Activated CD8-positive, alpha-beta T cell treated with anti-CD3 and anti-CD28 coated beads for 36 hours (primary cell): ENCODE results near the gene B3GNT5. TPM values are rescaled to one million over a fixed set of nuclear protein-coding genes. Genes with fewer than 3 reads are reported as not detected.

Source experiments
- ATAC-seq: fragments of 200-7000 bp; cut with Tn5 transposase; one replicate; pipeline ENCODE4 v1.10.0; 2021; ENCODE audit warnings: mild to moderate bottlenecking, moderate library complexity
- CTCF ChIA-PET: fragments of 350-600 bp; sonication (Branson Sonifier 250); formaldehyde crosslinking; loops from one replicate; lab custom pipeline; 2021; ENCODE audit warnings: antibody characterized with exemption; lab: Charles Lee
- POLR2A ChIA-PET: fragments of 350-600 bp; sonication (Branson Sonifier 250); formaldehyde crosslinking; loops from one replicate; lab custom pipeline; 2021; ENCODE audit warnings: antibody characterized with exemption; lab: Charles Lee
- DNase-seq: peaks from one replicate; pipeline ENCODE4 v3.0.0-alpha.2; 2020
- H3K27ac Mint-ChIP-seq: one replicate; pipeline ENCODE4 v1.8.0; 2021; ENCODE audit warnings: mild to moderate bottlenecking, mixed read lengths
- H3K27me3 Mint-ChIP-seq: one replicate; pipeline ENCODE4 v1.8.0; 2021; ENCODE audit warnings: mixed read lengths
- H3K36me3 Mint-ChIP-seq: one replicate; pipeline ENCODE4 v1.8.0; 2021; ENCODE audit warnings: low read depth, mixed read lengths
- H3K4me1 Mint-ChIP-seq: one replicate; pipeline ENCODE4 v1.8.0; 2021; ENCODE audit warnings: low read depth, mixed read lengths
- H3K4me3 Mint-ChIP-seq: one replicate; pipeline ENCODE4 v1.8.0; 2021; ENCODE audit warnings: mild to moderate bottlenecking, moderate library complexity, mixed read lengths
- H3K9me3 Mint-ChIP-seq: one replicate; pipeline ENCODE4 v1.8.0; 2021; ENCODE audit warnings: mixed read lengths
- intact Hi-C: fragments of 100-400 bp; cut with micrococcal nuclease; formaldehyde crosslinking; loops from one replicate; pipeline ENCODE4 v1.10.0; 2022
- total RNA-seq, 2 experiments: library from RNA; stranded (reverse); gene quantifications; one replicate each; pipeline ENCODE4 v1.2.3, GENCODE V29; 2021
- TF ChIP-seq, protein P1 (sequence below): fragments of 200-600 bp; IDR thresholded peaks from one replicate; pipeline ENCODE4 v1.8.0; 2022; ENCODE audit warnings: antibody characterized with exemption, mild to moderate bottlenecking

B3GNT5 gene
- total RNA-seq, 2 experiments from 2014 or later: 25.8 to 26.1 TPM

DNA sequence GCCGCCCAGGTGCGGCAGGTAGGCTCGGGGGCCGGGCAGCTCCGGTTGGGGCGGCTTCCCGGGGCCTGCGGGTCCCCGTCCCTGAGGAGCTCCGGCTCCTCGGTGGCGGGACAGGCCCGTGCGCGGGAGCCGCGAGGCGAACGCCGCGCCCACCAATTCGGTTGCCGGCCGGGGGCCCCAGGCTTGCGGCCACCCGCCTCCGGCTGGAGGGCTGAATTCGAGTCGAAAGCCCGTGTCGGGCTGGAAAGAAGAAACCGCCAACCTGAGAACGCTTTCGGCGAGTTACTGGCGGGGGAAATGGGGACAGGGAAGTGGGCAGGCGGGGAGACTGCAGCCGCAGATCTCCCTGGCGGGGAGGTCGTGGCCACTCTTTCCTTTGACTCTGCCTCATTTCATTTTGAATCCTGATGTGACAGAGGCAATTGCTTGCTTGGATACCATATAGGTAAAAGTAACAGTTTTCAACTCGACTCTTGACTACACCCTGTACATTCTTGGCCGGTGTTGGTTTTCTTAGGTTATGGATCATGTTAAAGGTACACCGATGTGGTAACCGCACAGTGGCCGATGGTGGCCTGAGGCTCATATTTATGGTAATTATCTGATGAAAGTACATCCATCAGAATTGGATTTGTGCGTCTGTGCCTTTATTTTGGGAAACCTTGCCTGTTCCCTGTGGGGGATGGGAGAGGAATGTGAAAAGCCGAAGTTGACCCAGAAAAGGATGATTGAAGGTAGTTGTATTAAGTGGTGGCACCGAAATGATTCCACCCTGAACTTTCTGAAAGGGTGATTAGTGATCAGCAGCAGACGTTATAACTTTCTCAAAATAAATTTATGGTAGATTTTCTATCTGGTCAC, 1.7 kb downstream of the B3GNT5 start:
- TF ChIP-seq, protein P1, sequence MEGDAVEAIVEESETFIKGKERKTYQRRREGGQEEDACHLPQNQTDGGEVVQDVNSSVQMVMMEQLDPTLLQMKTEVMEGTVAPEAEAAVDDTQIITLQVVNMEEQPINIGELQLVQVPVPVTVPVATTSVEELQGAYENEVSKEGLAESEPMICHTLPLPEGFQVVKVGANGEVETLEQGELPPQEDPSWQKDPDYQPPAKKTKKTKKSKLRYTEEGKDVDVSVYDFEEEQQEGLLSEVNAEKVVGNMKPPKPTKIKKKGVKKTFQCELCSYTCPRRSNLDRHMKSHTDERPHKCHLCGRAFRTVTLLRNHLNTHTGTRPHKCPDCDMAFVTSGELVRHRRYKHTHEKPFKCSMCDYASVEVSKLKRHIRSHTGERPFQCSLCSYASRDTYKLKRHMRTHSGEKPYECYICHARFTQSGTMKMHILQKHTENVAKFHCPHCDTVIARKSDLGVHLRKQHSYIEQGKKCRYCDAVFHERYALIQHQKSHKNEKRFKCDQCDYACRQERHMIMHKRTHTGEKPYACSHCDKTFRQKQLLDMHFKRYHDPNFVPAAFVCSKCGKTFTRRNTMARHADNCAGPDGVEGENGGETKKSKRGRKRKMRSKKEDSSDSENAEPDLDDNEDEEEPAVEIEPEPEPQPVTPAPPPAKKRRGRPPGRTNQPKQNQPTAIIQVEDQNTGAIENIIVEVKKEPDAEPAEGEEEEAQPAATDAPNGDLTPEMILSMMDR: no peak
- peak overlapping the region; percentile 84 for H3K4me3 Mint-ChIP-seq
- CTCF ChIA-PET: interaction anchor here (1.9 to 4.2 kb wide), 3 partner anchors 69 to 130 kb away, joined by 7 to 27 read pairs (median 20); no protein-coding TSS in a partner anchor
- ATAC-seq (peak; percentile 32), DNase-seq (peak; percentile 28)
- POLR2A ChIA-PET: interaction anchor here (1.1 to 1.2 kb wide), 3 partner anchors 10 to 60 kb away, joined by 3 to 6 read pairs (median 3); no protein-coding TSS in a partner anchor
- peaks cover 44% of the 10 kb centered on the region for H3K36me3 Mint-ChIP-seq
- intact Hi-C loops: no loop called here
- peaks cover 4% of the 10 kb centered on the region for H3K27me3 Mint-ChIP-seq
- peaks cover 32% of the 10 kb centered on the region for H3K4me1 Mint-ChIP-seq
- H3K27ac Mint-ChIP-seq: peak overlapping the region; percentile 85
- H3K9me3 Mint-ChIP-seq: no peaks in the 10 kb centered on the region

DNA sequence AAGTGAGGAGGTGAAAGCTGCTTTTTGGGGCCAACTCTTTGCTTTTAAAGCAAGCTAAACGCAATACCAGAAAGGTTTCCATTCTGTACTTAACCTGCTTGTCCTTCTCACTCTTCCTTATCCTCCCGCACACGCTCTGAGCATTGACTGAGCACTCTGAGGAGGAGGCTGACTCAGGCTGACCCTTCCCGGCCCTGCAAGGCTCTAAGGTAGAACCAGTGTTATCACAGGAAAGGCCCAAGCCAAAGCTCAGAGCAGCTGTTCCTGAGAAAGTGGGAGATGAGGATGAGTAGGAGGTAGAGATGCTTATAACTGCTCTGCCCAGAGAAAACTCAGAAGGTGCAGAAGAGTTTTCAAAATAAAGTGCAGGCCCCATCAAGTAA, 2.3 kb downstream of the B3GNT5 start:
- intact Hi-C loops: no loop called here
- DNase-seq: peak; percentile 25
- Mint-ChIP-seq H3K27me3 (peaks cover 4% of the 10 kb centered on the region), H3K36me3 (peaks cover 48% of the 10 kb centered on the region), H3K4me3 (peak overlapping the region; percentile 84), H3K9me3 (no peaks in the 10 kb centered on the region), H3K4me1 (peaks cover 37% of the 10 kb centered on the region), H3K27ac (peak overlapping the region; percentile 85)
- TF ChIP-seq, protein P1: no peak
- ChIA-PET CTCF (interaction anchor here (4.2 kb wide), 1 partner anchor 126 kb away, joined by 27 read pairs; no protein-coding TSS in a partner anchor), POLR2A (interaction anchor here (1.1 to 1.2 kb wide), 2 partner anchors 10 to 60 kb away, joined by 3 to 6 read pairs; no protein-coding TSS in a partner anchor)
- no peak for ATAC-seq

DNA sequence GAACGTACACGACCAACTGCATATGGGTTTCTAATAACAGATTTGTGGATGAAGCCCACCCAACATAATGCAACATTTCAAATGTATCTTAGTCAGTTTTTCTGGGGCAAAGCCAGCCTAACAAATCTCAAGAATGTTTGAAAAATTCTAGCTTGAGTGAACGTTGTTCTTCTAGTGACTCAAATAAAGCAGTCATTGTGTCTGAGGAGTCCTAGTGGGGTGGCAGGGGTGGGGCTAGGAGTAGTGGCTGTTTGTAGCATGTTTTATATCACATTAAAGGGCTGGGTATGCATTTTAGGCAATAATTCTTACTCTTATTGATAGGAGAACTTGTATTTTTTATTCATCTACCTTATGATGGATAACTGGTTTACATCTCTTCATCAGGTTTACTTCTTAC, 6.0 kb downstream of the B3GNT5 start:
- no peak for ATAC-seq
- peaks cover 4% of the 10 kb centered on the region for H3K27me3 Mint-ChIP-seq
- H3K4me1 Mint-ChIP-seq: peaks cover 33% of the 10 kb centered on the region
- ChIA-PET CTCF (interaction anchor here (1.5 to 3.0 kb wide), 2 partner anchors 127 to 136 kb away, joined by 3 to 6 read pairs; no protein-coding TSS in a partner anchor), POLR2A (interaction anchor here (0.5 to 1.2 kb wide), 3 partner anchors 16 to 117 kb away, joined by 3 read pairs; no protein-coding TSS in a partner anchor)
- no peak overlapping the region for H3K27ac Mint-ChIP-seq
- intact Hi-C loops: no loop called here
- no peaks in the 10 kb centered on the region for H3K9me3 Mint-ChIP-seq
- TF ChIP-seq, protein P1: no peak
- no peak for DNase-seq
- H3K36me3 Mint-ChIP-seq: peaks cover 49% of the 10 kb centered on the region
- no peak overlapping the region for H3K4me3 Mint-ChIP-seq

DNA sequence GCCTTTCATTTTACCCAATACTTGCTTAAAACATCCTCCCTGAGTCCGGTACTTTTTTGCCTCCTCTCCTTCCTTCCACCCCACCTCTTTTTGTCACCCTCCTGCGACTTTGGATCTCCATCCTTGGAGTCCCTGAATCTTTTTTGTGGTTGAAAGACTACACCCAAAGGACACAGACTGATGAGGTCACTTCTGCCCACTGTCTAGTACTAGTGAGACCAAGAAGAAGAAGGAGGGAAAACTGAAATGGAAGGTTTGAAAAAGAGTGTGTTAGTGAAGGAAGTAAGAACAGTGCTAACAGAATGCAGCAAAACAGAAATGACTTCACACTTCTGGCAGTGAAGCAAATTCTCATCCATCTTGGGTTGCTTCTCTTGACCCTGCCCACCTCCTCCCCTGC, 6.6 kb downstream of the B3GNT5 start:
- ChIA-PET POLR2A (interaction anchor here (0.5 to 0.9 kb wide), 2 partner anchors 15 to 118 kb away, joined by 3 read pairs; no protein-coding TSS in a partner anchor), CTCF (interaction anchor here (0.6 to 3.0 kb wide), 4 partner anchors 51 to 137 kb away, joined by 3 to 6 read pairs (median 3); no protein-coding TSS in a partner anchor)
- TF ChIP-seq, protein P1: no peak
- Mint-ChIP-seq H3K4me3 (no peak overlapping the region), H3K27me3 (peaks cover 4% of the 10 kb centered on the region), H3K9me3 (no peaks in the 10 kb centered on the region), H3K36me3 (peaks cover 48% of the 10 kb centered on the region), H3K27ac (no peak overlapping the region), H3K4me1 (peaks cover 33% of the 10 kb centered on the region)
- intact Hi-C loops: no loop called here
- no peak for DNase-seq
- no peak for ATAC-seq
